GM18526 (cell line): ENCODE results near the gene HIBADH.

Experiments used
- POLR2A ChIP-seq: IDR thresholded peaks from 3 replicates; pipeline ENCODE4 v1.6.1; 2011; ENCODE audit not compliant: insufficient read length; ENCODE audit errors: extremely low read depth

Gene HIBADH

DNA sequence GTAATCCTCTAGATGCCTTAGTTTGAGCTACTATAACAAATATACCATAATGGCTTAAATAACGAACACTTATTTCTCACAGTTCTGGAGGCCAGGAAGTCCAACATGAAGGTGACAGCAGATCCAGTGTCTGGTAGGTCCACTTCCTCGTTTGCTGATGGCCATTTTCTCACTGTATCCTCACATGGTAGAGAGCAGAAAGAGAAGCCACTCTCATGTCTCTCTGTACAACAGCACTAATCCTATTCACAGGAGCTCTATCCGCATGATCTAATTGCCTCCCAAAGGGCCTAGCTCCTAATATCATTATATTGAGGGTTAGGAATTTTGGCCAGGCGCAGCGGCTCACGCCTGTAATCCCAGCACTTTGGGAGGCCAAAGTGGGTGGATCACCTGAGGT lies 10.2 kb downstream of the HIBADH start:
- TF ChIP-seq POLR2A: no peak

DNA sequence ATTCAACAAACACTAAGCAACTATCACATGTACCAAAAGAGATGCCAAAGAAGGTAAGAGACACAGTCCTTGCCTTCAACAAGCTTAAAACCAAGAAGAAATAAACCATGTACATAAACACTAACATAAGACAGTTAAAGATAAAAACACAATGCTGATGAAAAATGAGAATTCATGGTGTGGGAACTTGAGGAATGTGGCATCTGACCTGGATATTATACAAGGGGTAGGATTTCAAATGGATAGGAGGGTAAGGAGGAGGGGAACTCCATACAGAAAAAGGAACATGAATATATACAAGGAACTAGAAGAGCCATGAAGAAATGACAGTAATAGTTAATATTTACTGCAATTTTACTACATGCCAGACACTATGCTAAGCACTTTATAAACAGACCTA lies 11.0 kb downstream of the HIBADH start:
- TF ChIP-seq POLR2A: no peak

DNA sequence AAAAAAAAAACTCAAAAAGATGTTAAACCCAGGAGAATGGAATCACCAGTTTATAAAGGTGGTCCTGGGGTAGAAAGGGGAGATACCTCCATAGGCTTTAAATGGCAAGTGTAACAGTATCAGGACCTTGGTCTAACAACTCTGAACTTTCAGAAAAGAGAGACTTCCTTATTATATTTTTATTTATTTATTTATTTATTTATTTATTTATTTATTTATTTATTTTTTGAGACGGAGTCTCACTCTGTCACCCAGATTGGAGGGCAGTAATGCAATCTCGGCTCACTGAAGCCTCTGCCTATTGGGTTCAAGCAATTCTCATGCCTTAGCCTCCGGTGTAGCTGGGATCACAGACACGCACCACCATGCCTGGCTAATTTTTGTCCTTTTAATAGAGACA lies 12.4 kb downstream of the HIBADH start:
- TF ChIP-seq POLR2A: no peak

DNA sequence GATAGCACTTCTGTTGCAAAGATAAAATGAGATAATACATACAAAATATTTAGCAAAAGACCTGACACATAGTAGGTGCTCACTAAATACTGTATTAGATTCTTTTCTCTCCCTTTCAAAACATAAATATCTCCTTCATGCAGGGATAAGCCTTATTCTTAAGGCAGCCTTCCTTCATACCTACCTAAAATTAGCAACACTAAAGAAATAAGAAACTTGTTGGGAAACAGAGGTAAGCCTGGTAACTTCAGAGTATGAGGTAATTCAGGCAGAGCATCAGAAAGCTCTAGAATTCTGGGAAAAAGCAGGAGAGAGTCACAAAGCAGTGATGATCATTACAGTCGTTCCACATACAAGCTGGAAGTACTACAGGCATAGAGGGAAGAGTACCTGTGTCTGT lies 15.2 kb downstream of the HIBADH start:
- TF ChIP-seq POLR2A: no peak

DNA sequence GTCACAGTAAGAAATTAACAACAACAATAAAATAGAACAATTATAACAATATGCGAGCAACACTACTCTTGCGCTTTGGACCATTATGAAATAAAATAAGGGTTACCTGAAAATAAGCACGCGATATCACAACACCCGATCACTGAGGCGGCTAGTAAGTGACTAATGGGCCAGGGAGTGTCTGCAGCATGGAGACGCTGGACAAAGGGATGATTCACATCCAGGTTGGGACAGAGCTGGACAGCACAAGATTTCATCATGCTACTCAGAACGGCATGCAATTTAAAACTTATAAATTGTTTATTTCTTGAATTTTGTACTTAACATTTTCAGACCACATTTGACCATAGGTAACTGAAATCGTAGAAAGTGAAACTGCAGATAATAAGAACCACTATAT lies 15.6 kb downstream of the HIBADH start:
- TF ChIP-seq POLR2A: no peak

DNA sequence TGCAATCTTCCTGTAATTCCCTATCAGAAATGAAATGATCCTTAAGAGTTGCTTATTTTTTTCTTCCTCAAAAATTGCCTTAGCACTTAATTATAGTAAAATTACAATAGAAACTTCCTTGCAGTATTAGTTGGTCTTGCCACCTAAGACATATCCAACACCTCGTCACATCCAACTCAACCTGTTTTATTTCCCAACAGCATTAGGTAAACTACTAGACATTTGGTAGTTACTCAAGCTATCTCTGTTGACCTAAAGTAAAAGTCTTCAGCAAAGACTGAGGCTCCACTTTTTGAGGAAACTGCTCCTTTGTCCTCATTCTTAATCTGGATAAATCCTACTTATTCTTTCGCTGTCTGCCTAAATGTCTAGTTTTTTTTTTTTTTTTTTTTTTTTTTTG lies 20.4 kb downstream of the HIBADH start:
- no peak for TF ChIP-seq POLR2A

DNA sequence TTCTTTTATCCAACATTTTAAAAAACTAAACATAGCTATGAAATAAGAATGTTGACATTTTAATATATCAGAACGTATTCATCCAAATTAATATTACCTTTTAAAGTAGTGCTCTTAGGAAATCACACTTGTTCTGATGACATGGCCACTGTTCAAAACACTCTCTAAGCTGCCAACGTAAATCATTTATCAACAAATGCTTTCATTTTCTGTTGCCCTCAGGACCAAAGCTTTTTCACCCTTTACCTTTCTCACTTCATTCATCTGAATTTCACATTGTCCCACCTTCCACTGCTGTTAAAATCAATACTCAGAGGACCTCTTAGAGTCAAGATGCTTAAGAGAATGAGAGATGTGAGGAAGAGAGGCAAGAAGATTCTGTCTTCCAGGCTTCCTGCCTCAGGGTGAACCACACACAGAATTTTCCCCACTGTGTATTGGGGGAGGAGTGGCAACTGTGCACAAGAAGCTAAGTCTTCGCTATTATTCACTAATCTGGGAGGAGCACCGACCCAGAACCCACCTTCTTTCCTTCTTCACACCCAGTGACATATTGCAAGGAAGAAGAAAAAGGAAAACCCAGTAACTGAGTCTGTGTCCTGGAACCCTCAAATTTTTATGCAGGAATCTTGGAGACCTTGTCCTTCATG lies 21.0 kb downstream of the HIBADH start:
- no peak for TF ChIP-seq POLR2A

DNA sequence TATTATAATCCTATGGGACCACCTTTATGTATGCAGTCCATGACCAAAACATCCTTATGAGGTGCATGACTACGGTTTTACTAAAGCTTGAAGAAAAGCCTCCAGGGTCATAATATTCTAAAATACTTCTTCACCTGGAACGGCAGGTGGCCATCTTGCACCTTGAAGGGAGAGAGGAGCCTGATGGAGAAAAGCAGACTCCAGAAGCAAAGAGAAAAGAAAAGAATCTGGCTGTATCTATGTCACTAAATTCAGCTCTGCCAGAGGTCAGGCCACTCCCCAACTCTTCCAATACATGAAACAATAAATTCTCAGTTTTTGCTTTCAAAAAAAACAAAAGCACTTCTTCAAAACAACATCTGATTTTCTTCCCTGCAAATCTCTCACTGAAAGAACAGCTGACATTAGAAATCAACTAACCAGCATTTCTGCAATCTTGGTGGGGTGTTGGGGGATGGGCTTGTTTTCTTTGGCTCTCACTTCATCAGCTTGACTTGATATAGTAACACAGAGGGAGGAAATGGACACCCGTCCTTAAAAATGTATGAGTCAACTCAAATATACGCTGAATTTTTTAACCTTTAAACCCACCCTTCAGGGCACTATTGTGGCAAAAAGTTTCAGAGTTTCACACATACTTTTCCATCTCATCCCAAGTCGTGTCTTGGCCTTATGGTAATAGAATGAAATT lies 21.7 kb downstream of the HIBADH start:
- TF ChIP-seq POLR2A: no peak

DNA sequence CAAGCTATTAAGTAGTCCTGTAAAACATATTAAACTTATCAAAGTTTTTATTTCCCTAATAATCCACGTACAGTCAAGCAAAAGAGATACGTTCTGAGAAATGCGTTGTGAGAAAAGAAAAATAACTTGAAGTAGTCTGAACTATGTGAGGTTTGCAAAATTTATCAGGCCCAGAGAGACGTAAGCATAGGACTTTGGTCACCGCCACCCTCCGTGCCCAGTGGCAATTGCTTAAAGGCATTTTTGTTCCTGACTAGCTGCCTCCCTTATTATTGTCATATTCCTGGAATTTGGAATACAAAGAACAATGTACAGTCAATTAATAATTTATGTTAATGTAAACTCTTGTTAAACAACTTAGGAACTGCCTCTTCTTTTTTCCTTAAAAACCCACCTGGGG lies 22.8 kb downstream of the HIBADH start:
- no peak for TF ChIP-seq POLR2A

DNA sequence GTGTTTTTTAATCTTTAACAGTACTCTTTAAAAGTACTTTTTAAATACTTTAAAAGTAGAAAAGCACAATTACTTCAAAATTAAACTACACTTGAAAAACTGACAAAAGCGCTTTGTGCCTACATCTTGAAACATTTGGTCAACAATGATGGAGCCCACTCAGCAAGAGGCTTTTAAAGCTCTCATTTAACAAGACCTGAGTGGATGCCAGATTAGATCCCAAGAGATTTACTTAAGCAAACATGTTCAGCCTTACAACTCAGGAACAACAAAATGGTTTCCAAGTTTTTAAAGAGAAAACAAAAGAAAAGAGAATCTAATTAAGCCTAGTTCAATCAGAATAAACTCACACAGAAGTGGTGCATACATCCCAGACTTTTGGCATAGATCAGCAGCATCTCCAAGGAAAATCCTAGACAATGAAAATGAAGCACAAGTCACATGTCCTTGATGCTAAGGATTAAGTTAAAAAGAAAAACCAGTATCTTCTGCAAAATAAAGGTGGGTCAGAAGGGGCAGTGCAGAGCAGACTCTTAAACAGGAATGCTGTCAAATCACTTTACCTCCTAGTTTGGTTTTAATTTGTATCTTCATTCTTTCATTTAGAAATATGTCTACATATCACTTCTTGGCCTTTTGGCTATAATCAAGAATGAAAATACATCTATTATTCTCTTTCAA lies 26.2 kb downstream of the HIBADH start:
- no peak for TF ChIP-seq POLR2A

DNA sequence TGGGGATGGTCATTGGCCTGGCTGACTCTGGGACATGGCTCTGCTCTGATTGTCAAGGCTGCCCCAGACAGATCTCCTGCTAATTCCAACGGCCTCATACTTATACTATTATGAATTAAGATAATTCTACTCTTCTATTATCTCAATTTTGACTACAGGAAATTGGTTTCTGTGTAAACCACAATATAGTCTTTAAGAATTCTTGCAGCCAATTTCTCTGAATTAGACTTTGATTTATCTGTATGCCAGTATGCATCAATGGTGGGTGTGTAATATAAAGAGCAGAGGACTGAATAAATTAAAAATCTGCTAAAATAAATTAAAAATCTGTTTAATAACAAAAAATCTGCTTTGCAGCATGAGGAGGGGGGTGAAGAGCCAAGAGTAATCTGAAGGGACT lies 27.0 kb downstream of the HIBADH start:
- no peak for TF ChIP-seq POLR2A

DNA sequence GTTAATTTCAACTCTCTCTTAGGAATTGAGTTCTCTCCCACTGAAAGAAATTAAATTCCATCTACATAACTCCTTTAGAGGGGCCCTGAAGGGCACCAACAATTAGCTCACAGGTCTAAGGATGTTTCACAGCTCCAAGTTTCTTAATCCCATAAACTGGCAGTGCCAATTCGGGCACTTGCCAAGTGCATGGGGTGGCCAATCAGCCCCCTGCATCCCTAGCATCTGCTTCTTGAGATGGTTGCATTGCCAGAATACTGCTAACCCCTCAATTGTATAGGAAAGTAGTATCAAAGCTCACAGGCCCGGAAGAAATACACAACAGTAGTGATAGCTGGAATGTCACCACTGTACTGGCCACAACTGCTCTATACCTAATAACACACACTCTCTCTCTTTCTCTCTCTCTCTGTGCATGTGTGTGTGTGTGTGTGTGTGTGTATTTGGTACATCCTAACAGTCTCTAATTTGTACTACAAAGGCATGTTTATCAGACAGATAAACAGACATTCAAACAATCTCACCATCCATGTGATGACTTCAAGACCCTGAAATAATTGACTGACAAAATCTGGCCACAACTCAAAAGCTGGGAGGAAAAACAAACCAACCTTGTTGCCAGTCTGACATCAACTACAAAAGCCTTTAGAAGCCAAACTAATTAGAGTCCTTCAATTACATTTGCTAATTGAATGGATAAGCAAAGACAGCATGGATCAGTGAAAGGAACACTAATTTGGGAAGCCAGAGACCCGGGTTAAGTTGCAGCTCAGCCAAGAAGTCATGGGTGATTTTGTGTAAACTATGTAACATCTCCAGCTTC lies 27.8 kb downstream of the HIBADH start:
- no peak for TF ChIP-seq POLR2A

DNA sequence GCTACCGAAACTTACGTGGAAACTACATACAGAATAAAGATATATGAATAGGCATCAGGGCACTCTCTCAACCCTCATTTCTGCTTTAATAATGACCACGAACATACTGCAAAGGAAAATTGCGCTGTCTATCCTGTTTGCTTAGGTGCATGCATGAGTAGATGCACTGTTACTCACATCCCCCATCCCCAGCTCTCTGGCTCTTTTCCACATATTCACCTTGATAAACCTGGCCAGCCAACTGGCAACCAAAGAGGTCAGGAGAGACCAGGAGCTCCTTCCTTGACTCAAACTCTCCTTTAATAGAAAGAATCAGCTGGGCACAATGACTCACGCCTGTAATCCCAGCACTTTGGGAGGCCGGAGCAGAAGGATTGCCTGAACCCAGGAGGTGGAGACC lies 29.6 kb downstream of the HIBADH start:
- no peak for TF ChIP-seq POLR2A

DNA sequence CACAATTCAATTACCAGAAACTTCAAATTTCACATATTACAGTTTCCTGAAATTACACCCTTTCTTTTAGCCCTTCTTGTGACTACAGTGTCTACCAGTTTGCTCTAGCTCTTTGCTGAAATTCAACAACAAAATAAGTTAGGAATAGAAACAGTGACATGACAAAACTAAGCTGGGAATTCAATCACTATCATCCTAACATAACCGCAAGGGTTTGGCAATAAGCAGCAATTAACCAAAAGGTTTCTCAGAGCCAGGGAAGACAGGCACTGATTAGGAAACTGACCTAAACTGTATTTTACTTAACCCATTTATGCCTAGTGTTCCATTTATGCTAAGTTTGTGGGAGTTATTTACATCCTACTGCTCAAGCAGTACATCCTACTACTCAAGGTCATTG lies 31.3 kb downstream of the HIBADH start:
- TF ChIP-seq POLR2A: no peak

DNA sequence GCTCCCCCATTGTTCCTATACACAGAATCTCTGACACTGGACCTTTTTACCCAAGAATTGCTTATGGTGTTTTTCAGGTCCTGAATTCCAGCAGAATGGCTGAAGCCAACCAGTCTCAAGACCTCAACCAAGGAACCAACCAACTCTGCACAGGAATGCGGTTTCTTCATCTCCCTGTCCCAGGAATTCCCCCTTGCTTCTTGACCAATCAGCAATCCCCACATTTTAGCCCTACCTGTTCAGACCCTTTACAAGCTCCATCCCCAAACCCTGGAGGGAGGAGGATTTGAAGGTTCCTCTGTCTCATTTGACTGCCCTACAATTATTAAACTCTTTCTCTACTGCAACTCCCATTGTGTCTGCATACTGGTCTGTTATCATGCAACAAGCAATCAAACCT lies 35.5 kb downstream of the HIBADH start:
- no peak for TF ChIP-seq POLR2A

DNA sequence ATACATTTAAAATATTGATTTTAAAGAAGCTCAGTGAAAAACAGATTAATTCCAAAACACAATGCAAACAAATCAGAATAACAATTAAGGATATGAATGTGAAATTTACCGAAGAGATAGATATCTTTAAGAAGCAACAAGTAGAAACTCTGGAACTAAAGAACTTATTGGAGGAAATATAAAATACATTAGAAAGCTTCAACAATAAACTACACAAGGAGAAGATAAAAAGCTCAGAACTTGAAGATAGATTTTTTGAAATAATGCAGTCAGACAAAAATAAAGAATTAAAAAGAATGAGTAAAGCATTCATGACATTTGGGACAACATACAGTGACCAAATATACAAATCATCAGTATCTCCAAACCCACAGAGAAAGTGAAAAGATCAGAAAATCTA lies 43.2 kb downstream of the HIBADH start:
- no peak for TF ChIP-seq POLR2A

DNA sequence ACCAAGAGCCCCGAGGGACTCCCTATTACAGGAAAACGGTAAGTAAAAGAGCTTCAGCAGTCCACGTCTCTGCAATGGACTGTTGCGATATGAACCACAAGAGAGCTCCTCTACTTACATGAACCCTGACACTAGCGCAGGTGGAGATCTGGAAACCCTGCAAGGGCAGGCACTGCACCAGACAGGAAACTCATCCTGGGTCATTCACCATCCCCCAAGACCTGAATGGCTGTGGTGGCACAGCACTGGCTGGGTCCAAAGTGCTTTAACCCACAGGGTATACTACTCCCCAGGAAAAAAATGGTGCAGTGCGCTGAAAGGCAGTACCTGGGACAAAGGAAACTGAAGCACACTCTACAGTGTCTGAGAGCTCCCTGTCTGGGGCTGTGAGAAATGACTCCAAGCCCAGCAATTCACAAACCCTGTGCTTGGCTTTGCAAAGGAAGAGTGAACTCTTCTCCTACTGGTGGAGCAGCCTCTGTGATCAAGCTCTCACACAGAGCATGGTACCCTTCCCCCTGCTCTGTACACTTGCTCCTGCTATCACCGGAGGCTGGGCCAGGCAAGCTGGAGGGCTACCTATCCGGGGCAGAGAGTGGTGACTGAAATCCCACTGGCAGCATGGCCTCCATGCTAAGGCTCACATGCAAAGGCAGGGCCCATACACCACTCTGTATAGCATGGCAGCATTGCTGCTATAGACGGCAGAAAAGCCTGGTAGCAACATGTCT lies 44.9 kb downstream of the HIBADH start:
- TF ChIP-seq POLR2A: no peak
